ENCODE results near the gene HECTD4. TPM values are rescaled to one million over a fixed set of nuclear protein-coding genes. Genes with fewer than 3 reads are reported as not detected.

Gene HECTD4
- polyA plus RNA-seq, 1 donor from 2014 or later = 15.8 TPM

- Histone ChIP-seq H3K9ac (ENCODE audit: low read length) (no peak overlapping the region), H3K79me2 (replicated peaks; ENCODE audit: insufficient read depth, low read length) (peaks cover 5% of the 10 kb centered on the region), H3K27ac (ENCODE audit: low read length) (no peak overlapping the region), H3K27me3 (ENCODE audit: insufficient read depth, low read depth, low read length) (no peaks in the 10 kb centered on the region), H3F3A (ENCODE audit: insufficient read depth, low read length, poor library complexity, severe bottlenecking) (no peaks in the 10 kb centered on the region), H3K4me2 (ENCODE audit: low read length) (no peak overlapping the region), H3K36me3 (ENCODE audit: insufficient read depth, low read length) (no peaks in the 10 kb centered on the region), H2AFZ (ENCODE audit: low read depth, low read length) (no peak overlapping the region), H3K9me2 (ENCODE audit: insufficient read depth, low read length) (no peaks in the 10 kb centered on the region), H3K9me3 (ENCODE audit: low read length) (no peaks in the 10 kb centered on the region), H4K20me1 (ENCODE audit: insufficient read depth) (no peaks in the 10 kb centered on the region), H3K4me3 (ENCODE audit: low read length) (no peak overlapping the region)
- TF ChIP-seq CTCF (IDR thresholded peaks at IDR 0.05; ENCODE audit: poor library complexity, severe bottlenecking) (no peak), REST (IDR thresholded peaks at IDR 0.05; ENCODE audit: borderline replicate concordance) (no peak), SMC3 (conservative IDR thresholded peaks at IDR 0.05; ENCODE audit: poor library complexity) (no peak), EZH2 (IDR thresholded peaks at IDR 0.05; ENCODE audit: borderline replicate concordance, insufficient read depth, low read length, poor library complexity, severe bottlenecking) (no peak), RAD21 (conservative IDR thresholded peaks at IDR 0.05) (no peak), POLR2AphosphoS5 (IDR thresholded peaks at IDR 0.05) (no peak), EP300 (conservative IDR thresholded peaks at IDR 0.05; ENCODE audit: poor library complexity, severe bottlenecking) (no peak)
Measured at GRCh38 chr12:112431965-112432364, 49.7 kb upstream of the HECTD4 start.

- Histone ChIP-seq H3K36me3 (ENCODE audit: insufficient read depth, low read length) (no peaks in the 10 kb centered on the region), H3K27me3 (ENCODE audit: insufficient read depth, low read depth, low read length) (no peaks in the 10 kb centered on the region), H3K27ac (ENCODE audit: low read length) (no peak overlapping the region), H3K4me2 (ENCODE audit: low read length) (no peak overlapping the region), H4K20me1 (ENCODE audit: insufficient read depth) (no peaks in the 10 kb centered on the region), H3K79me2 (replicated peaks; ENCODE audit: insufficient read depth, low read length) (peaks cover 7% of the 10 kb centered on the region), H2AFZ (ENCODE audit: low read depth, low read length) (no peak overlapping the region), H3K9ac (ENCODE audit: low read length) (no peak overlapping the region), H3F3A (ENCODE audit: insufficient read depth, low read length, poor library complexity, severe bottlenecking) (no peaks in the 10 kb centered on the region), H3K9me3 (ENCODE audit: low read length) (no peaks in the 10 kb centered on the region), H3K9me2 (ENCODE audit: insufficient read depth, low read length) (no peaks in the 10 kb centered on the region), H3K4me3 (ENCODE audit: low read length) (no peak overlapping the region)
- TF ChIP-seq REST (IDR thresholded peaks at IDR 0.05; ENCODE audit: borderline replicate concordance) = no peak
- no peak for TF ChIP-seq SMC3 (conservative IDR thresholded peaks at IDR 0.05; ENCODE audit: poor library complexity)
Measured at GRCh38 chr12:112430929-112431328, 48.7 kb upstream of the HECTD4 start.

All from neural cell (in vitro differentiated cells).